HepG2 (cell line): ENCODE data around the gene CTCF. TPM values are rescaled to one million over a fixed set of nuclear protein-coding genes. Genes with fewer than 3 reads are reported as not detected.

Experiments used
- AKAP8 ChIP-seq: sonication (generic); formaldehyde crosslinking; IDR thresholded peaks from 2 replicates; pipeline ENCODE4 v1.5.1; 2020; ENCODE audit warnings: mild to moderate bottlenecking, missing genetic modification reagents
- BCL3 ChIP-seq: sonication (generic); formaldehyde crosslinking; IDR thresholded peaks from 2 replicates; pipeline ENCODE4 v1.5.1; 2020; ENCODE audit warnings: mild to moderate bottlenecking, missing genetic modification reagents, moderate library complexity
- HHEX ChIP-seq: IDR thresholded peaks from 2 replicates; pipeline ENCODE4 v1.6.1; 2016; ENCODE audit warnings: control low read depth
- HMGXB4 ChIP-seq, 2 experiments: sonication (generic) in 1 of 2; formaldehyde crosslinking in 1 of 2; IDR thresholded peaks; 2 replicates each; pipeline versions ENCODE4 v1.4.0 to v1.6.1; 2018 to 2020; ENCODE audit warnings: missing genetic modification reagents in 2 of 2, borderline replicate concordance in 1 of 2, low read depth in 1 of 2, mild to moderate bottlenecking in 1 of 2, missing biosample characterization in 1 of 2
- HNRNPK ChIP-seq: fragments of 200-400 bp; formaldehyde crosslinking; IDR thresholded peaks from 2 replicates; pipeline ENCODE4 v1.6.1; 2018; ENCODE audit warnings: low read length, low read depth, moderate library complexity, mild to moderate bottlenecking; ENCODE audit not compliant: poor library complexity, severe bottlenecking
- HOXA9 ChIP-seq: sonication (generic); formaldehyde crosslinking; IDR thresholded peaks from 2 replicates; pipeline ENCODE4 v1.8.1; 2022; ENCODE audit warnings: missing genetic modification reagents, mild to moderate bottlenecking, moderate library complexity, borderline replicate concordance
- JUND ChIP-seq: sonication (generic); formaldehyde crosslinking; IDR thresholded peaks from 2 replicates; pipeline ENCODE4 v1.8.0; 2022; ENCODE audit warnings: mild to moderate bottlenecking, missing genetic modification reagents
- MLX ChIP-seq: IDR thresholded peaks from 2 replicates; pipeline ENCODE4 v1.6.1; 2016
- POLR2AphosphoS5 ChIP-seq: IDR thresholded peaks from 2 replicates; pipeline ENCODE4 v1.6.1; 2012; ENCODE audit warnings: low read depth, low read length
- PRPF4 ChIP-seq: fragments of 200-400 bp; formaldehyde crosslinking; IDR thresholded peaks from 2 replicates; pipeline ENCODE4 v1.6.1; 2016; ENCODE audit warnings: low read length, low read depth; ENCODE audit not compliant: poor library complexity, severe bottlenecking
- RARA ChIP-seq: IDR thresholded peaks from 2 replicates; pipeline ENCODE4 v1.6.1; 2016; ENCODE audit warnings: missing genetic modification reagents, missing compliant biosample characterization
- SMC3 ChIP-seq: IDR thresholded peaks from 2 replicates; pipeline ENCODE4 v1.6.1; 2011; ENCODE audit warnings: low read length, improper control_type of control experiment
- ZBED4 ChIP-seq: sonication (generic); formaldehyde crosslinking; IDR thresholded peaks from 2 replicates; pipeline ENCODE4 v1.4.0; 2020; ENCODE audit warnings: missing genetic modification reagents, borderline replicate concordance
- ZNF282 ChIP-seq: fragments of 450-650 bp; IDR thresholded peaks from 2 replicates; pipeline ENCODE4 v1.6.1; 2018; ENCODE audit not compliant: partially characterized antibody
- ZNF44 ChIP-seq: sonication (generic); formaldehyde crosslinking; IDR thresholded peaks from 2 replicates; pipeline ENCODE4 v1.5.1; 2020; ENCODE audit warnings: mild to moderate bottlenecking, missing genetic modification reagents
- ZNF484 ChIP-seq: sonication (generic); formaldehyde crosslinking; IDR thresholded peaks from 2 replicates; pipeline ENCODE4 v1.5.1; 2020; ENCODE audit warnings: mild to moderate bottlenecking, low read depth, missing genetic modification reagents, borderline replicate concordance
- ZNF576 ChIP-seq: sonication (generic); formaldehyde crosslinking; IDR thresholded peaks from 2 replicates; pipeline ENCODE4 v1.4.0; 2020; ENCODE audit warnings: mild to moderate bottlenecking, missing genetic modification reagents
- polyA plus RNA-seq, 8 experiments: library from polyadenylated mRNA; depleted of rRNA in 3 of 8; stranded (reverse) in 7 of 8; unstranded in 1 of 8; fragments of >200 nt; fragmentation: Illumina TruSeq in 4 of 8; extraction: Trizol in 4 of 8; gene quantifications; 2 replicates each; pipeline versions ENCODE4 v1.2.1 to v1.2.3, GENCODE V29; 2011 to 2016; ENCODE audit warnings: low read depth in 4 of 8, missing spikeins in 1 of 8, mixed read lengths in 1 of 8; ENCODE audit not compliant: insufficient read depth in 1 of 8
- total RNA-seq, 5 experiments: library from RNA; depleted of rRNA; stranded (reverse); fragments of >200 nt; fragmentation: Illumina TruSeq; extraction: Trizol; gene quantifications; 2 replicates each; pipeline ENCODE4 v1.2.3, GENCODE V29; 2016; ENCODE audit warnings: low read depth in 1 of 5
- TF ChIP-seq, protein P1 (sequence below): sonication (generic); formaldehyde crosslinking; IDR thresholded peaks from 2 replicates; pipeline ENCODE4 v1.8.0; 2023; ENCODE audit warnings: mild to moderate bottlenecking, missing genetic modification reagents

CTCF gene
- total and polyA plus RNA-seq, 2 of the 13 experiments (the other 11 are each of a cell fraction or from before 2014, with no cell fraction given) = 19.5 to 37.5 TPM

DNA sequence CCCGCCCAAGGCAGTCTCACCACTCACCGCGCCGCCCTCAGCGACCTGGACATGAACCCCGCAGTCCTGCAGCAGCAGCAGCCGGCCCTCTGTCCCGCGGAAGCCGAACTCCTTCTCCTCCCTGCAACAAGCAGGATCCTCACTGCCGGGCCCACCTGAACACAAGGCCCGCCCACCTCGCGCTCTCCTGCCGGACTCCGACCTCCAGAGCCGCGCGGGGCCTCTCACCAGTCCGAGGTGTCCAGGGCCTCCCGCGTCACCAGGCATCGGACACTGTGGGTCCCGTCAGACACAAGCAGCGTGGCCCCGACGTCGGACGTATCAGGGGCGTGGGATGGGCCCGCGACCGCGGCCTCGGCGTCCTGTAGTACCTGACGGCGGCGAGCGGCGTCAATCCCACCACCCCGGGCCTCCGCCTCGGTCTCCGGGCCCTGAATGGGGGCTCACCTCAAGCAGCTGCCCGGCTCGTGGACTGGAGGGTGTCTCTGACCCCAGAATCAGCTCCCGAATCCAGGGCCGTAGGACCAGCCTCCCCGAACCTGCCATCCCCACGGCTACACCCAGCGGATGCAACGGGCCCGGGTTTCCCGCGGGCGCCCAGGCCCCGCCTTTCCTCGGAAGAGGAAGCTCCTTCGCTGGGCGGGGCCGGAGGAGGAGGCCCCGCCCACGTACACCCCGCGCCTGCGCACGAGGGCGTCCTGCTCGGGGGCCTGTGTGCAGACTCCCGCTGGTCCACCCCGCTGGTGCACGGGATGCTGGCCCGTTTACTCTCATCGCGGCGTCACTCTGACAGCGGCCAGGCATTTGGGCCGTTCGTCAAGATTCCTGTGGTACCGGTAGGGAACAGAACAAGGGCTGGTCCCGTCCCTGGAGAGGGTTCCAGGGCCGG lies 97.6 kb downstream of the CTCF start, which contains the start of gene ACD (continued):
- TF ChIP-seq ZBED4 (peak; percentile 31), ZNF576 (0 out of 2 replicates have a peak, but pooled peaks have one; percentile 22), ZNF282 (no peak), HMGXB4 (CRISPR knock-in tag; IDR thresholded peaks at IDR 0.05; ENCODE audit: borderline replicate concordance in 1 of 2, low read depth in 1 of 2) (peak; percentile 25 to 90; a peak in 3 of 4 replicates), HNRNPK (peak; percentile 62), HOXA9 (CRISPR knock-in tag) (peak; percentile 60; the same call in 1 of the 2 replicates), MLX (CRISPR knock-in tag) (0 out of 2 replicates have a peak, but pooled peaks have one; percentile 8), ZNF484 (CRISPR knock-in tag) (0 out of 2 replicates have a peak, but pooled peaks have one; percentile 83), JUND (CRISPR knock-in tag) (no peak), PRPF4 (no peak), AKAP8 (CRISPR knock-in tag) (0 out of 2 replicates have a peak, but pooled peaks have one; percentile 44), ZNF44 (CRISPR knock-in tag) (peak; percentile 73; the same call in 1 of the 2 replicates), RARA (CRISPR knock-in tag) (peak; percentile 24), SMC3 (no peak), POLR2AphosphoS5 (peak; percentile 87), HHEX (CRISPR knock-in tag) (no peak), BCL3 (peak; percentile 90; the same call in 1 of the 2 replicates)
- TF ChIP-seq, protein P1, sequence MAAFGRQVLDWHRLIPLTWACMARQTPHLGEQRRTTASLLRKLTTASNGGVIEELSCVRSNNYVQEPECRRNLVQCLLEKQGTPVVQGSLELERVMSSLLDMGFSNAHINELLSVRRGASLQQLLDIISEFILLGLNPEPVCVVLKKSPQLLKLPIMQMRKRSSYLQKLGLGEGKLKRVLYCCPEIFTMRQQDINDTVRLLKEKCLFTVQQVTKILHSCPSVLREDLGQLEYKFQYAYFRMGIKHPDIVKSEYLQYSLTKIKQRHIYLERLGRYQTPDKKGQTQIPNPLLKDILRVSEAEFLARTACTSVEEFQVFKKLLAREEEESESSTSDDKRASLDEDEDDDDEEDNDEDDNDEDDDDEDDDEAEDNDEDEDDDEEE (CRISPR knock-in tag) = no peak
